Subcutaneous adipose tissue (tissue), 4 donors: ENCODE data around the gene TRRAP. TPM values are rescaled to one million over a fixed set of nuclear protein-coding genes. Genes with fewer than 3 reads are reported as not detected.

ENCODE experiments used
- total RNA-seq, 4 donors: library from RNA; depleted of rRNA; stranded (reverse); fragments of >200 nt; gene quantifications; one replicate each; pipeline ENCODE4 v1.1.0, GENCODE V29; 2016
- TF ChIP-seq, protein P1 (sequence below): fragments of 450-650 bp; IDR thresholded peaks from one replicate; pipeline ENCODE4 v1.5.1; 2016; ENCODE audit warnings: low read depth, mild to moderate bottlenecking, control low read depth, antibody characterized with exemption, moderate library complexity

Gene TRRAP
- total RNA-seq, 4 donors from 2014 or later: 22.7 to 30.8 (median 28.4) TPM

DNA sequence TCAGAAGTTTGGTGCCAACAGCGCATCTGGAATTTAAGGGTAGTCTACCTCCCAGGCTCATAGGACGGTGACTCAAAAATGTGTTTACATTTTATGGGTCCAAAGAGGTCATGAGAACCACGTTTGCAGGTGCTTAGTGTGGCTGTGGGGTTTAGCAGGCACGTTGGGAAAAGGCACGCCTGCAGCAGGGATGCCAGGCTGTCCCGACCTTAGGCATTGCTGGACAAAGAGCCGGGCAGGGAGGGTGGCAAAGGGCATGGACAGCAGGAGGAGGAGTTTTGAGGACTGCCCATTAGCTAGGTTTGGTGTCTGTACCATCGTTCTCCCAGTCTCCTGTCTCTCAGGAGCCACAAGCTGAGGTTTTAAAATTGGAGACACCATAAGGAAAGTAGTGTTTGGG is 104.4 kb downstream of the TRRAP start:
- TF ChIP-seq, protein P1, sequence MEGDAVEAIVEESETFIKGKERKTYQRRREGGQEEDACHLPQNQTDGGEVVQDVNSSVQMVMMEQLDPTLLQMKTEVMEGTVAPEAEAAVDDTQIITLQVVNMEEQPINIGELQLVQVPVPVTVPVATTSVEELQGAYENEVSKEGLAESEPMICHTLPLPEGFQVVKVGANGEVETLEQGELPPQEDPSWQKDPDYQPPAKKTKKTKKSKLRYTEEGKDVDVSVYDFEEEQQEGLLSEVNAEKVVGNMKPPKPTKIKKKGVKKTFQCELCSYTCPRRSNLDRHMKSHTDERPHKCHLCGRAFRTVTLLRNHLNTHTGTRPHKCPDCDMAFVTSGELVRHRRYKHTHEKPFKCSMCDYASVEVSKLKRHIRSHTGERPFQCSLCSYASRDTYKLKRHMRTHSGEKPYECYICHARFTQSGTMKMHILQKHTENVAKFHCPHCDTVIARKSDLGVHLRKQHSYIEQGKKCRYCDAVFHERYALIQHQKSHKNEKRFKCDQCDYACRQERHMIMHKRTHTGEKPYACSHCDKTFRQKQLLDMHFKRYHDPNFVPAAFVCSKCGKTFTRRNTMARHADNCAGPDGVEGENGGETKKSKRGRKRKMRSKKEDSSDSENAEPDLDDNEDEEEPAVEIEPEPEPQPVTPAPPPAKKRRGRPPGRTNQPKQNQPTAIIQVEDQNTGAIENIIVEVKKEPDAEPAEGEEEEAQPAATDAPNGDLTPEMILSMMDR: no peak

DNA sequence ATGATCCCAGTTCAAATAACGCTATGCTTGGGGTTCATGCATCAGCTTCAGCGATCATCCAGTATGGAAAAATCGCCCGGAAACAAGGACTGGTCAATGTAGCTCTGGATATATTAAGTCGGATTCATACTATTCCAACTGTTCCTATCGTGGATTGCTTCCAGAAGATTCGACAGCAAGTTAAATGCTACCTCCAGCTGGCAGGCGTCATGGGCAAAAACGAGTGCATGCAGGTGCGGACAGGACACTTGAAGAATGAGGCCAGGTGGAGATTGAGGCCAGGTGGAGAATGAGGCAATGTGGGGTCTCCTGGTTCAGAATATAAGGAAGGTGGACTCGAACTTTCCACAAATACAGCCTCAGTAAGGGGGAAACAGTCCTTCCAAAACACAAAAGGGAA is 105.8 kb downstream of the TRRAP start:
- TF ChIP-seq, protein P1: no peak

DNA sequence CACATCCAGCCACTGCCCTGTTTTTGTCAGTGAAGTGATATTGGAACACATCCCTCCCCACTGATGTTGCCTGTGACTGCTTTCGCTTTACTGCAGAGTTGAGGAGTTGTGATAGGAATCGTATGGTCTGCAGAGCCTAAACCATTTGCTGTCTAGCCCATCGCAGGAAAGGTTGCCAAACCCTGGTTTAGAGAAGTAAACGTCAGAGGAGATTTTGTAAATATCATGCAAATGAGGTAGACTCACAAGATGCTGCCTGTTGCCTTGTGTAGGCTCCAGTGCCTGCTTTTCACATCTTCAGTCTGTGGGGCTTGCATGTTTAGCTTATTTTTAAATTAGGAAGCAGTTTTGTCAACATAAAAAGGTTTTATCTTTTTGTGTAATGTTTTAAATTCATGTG is 107.1 kb downstream of the TRRAP start:
- TF ChIP-seq, protein P1: no peak

DNA sequence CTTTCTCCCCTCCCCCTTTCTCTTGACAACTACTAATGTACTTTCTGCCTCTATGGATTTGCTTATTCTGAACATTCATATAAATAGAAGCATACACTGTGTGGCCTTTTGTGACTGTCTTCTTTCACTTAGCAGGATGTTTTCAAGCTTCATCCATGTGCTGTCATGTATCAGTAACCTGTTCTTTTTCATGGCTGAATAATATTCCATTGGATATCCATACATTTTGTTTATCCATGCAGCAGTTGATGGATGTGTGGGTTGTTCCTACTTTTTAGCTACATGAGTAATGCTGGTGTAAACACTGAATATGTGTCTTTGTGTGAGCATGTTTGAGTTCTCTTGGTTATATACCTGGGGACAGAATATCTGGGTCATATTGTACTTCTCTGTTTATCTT is 107.6 kb downstream of the TRRAP start:
- TF ChIP-seq, protein P1: no peak

DNA sequence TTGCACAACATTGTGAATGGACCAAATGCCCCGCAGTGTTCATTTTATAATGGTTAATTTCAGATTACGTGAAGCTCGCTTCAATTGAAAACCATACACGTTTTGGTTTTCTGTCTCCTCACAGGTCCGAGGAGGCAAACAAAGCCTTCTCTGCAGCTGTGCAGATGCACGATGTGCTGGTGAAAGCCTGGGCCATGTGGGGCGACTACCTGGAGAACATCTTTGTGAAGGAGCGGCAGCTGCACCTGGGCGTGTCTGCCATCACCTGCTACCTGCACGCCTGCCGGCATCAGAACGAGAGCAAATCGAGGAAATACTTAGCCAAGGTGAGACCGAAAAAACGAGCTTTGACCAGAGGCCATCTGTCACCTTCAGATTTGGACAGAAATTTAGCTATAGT is 110.3 kb downstream of the TRRAP start:
- TF ChIP-seq, protein P1: no peak

DNA sequence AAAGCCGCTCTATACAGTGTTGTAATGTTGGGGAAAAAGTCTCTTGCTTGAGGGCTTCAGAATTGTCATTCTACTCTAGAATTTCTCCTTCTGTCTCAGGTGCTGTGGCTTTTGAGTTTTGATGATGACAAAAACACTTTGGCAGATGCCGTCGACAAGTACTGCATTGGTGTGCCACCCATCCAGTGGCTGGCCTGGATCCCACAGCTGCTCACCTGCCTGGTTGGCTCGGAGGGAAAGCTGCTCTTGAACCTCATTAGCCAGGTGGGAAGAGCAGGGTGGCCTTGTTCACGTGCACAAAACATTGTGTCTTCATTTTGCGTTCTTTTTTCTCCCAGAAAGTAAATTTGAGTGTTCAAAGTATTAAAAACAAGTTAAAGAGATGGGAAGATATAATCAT is 112.0 kb downstream of the TRRAP start:
- TF ChIP-seq, protein P1: no peak

DNA sequence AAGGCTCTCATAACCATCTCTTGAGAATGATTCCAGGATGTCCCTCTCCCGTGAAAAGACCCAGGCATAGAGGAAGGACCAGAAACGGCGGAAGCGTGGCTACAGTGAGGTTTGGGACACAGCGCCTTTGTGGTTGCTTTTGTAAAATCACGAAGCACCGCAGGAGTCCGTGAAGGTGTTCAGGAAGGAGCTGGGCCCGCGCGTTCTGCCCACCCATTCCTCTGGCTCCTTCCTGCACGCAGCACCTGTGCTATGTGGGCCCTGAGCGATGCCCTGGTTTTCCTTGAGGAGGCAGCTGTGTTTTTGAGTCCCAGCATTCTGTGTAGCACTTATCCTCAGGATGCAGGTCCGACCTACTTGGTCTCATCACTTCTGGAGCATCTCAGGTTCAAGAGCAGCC is 112.8 kb downstream of the TRRAP start:
- TF ChIP-seq, protein P1: no peak
